NCI-H2171 treated with DMSO at 0.1 percent for 48 hours (cell line): ENCODE measurements around the gene TNFRSF1A.
A peak's percentile ranks its signal among the peaks of the same experiment; 100 is the strongest.

Experiments used
- DNase-seq: peaks from one replicate; lab custom pipeline; 2025; lab: John Stamatoyannopoulos, UW

The TNFRSF1A gene

DNA sequence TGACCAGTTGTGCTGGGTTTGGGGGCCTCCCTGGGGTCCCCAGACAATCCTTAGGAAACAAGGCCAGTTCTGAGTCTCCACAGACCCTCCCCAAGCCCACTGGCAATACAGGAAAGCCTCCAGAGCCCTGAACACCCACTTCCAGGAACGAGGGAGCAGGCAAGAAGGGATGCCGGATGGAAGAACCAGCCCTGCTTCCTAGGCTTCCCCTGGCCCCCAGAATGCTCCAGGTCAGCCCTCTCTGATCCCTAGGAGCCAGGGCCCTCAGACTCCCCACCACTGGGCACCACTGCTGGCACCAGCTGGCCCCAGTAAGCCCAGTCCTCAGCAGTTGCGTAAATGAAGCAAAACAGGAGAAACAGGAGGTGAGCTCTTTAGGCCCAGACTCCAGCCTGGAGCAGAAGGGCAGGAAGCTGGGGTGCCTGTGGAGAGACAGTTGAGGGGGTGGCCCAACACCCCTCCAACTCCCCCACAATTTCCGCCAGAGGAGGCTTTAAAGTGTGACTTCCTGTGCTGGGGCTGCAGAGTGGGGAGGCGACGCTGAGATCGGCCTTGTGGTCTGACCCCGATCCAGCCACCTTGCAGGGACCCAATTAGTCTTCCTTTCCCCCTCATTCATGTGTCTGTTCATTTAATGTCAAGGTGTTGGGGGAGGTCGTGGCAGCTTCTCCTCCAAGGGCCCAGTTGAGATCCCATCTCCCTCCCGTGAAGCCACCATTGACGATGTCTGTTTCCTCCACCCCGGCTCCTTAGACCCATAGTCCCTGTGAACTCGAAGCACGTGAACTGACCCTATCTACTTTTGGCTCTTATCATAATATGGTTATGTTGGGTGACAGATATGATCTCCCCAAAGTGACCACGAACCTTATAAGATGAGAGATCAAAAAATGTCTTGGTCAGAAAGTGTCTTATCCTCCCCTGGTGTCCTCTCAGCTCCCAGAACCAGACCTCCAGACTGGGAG, 4.7 kb downstream of the TNFRSF1A start:
- no peak for DNase-seq

DNA sequence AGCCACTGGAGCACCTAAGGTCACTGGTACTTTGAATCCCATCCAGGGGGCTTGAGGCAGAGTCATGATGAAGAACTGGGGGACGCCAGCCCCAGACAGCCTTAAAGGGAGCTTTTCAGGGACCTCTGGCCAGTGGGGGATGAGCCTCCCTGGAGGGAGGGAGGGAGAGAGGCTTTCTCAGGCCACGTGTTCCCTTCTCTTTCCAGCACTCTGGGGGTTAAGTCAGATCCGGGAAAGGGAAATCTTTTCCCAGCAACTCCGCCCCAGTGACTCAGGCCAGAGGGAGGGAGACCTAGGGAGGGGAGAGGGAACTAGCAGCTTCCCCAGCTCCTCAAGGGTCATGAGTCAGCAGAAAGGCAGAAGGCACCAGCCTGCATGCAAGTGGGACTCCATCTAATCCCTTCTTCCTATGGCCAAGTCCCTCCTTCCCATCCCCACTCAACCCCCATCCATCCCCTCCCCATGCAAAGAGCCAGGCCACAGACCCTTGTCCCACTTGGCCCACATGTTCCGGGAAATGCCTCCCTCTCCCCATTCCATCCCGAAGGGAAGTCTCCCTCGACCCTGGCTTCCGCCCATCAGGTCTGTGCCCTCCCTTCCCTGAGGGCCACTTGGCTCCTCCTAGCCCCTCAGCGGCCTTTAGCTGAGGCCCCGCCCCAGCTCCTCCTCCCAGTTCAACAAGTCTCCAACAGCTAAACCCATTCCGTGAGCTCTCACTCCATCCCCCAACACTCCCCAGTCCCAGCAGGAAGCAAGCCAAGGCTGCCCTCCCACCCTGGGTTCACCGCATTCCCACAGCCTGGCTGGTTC, 5.6 kb downstream of the TNFRSF1A start:
- peak; percentile 90 for DNase-seq

GRCh38 chr12:6335451-6336078, 6.3 kb downstream of the TNFRSF1A start:
- no peak for DNase-seq

DNA sequence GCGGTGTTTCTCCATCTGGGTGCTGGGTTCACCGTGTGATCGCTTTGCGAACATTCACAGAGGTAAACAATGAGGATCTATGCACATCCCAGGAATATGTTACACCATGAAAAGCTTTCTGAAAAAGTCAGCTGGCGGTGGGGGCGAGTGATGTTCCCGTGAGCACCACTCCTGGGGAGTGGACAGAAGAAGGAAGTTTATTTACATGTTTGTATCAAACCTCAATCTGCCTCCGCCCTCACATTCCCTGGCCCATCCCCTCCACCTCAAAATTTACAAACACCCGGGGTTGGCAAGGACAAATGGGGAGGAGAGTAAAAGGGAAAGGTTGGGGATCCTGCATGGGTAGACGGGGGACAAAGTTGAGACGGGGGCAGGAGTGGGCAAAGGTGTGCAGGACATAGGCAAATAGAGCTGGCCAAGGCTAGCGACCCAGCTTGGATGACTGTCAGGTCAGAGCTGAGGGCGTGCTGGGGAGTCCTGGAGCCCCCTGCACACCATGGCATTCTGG, 6.9 kb downstream of the TNFRSF1A start:
- no peak for DNase-seq

- DNase-seq = no peak
These were observed 7.5 kb downstream of the TNFRSF1A start for GRCh38 chr12:6334359-6334758.

DNA sequence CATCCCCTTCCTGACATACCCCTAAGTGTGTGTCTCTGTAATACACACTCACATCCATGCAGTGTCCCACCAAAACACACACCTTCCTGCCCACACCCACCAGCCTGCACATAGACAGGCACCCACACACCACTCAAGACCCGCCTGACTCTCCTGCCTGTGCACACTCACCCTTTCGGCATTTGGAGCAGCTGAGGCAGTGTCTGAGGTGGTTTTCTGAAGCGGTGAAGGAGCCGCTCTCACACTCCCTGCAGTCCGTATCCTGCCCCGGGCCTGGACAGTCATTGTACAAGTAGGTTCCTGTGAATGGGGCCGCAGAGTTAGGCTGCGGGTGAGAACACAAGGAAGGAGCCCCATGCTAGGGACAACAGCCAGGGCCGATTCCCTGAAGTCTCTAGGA, 8.3 kb downstream of the TNFRSF1A start:
- DNase-seq = no peak

- DNase-seq = no peak
These were observed 8.8 kb downstream of the TNFRSF1A start for GRCh38 chr12:6333029-6333428.

GRCh38 chr12:6332459-6332858, 9.4 kb downstream of the TNFRSF1A start:
- no peak for DNase-seq

DNA sequence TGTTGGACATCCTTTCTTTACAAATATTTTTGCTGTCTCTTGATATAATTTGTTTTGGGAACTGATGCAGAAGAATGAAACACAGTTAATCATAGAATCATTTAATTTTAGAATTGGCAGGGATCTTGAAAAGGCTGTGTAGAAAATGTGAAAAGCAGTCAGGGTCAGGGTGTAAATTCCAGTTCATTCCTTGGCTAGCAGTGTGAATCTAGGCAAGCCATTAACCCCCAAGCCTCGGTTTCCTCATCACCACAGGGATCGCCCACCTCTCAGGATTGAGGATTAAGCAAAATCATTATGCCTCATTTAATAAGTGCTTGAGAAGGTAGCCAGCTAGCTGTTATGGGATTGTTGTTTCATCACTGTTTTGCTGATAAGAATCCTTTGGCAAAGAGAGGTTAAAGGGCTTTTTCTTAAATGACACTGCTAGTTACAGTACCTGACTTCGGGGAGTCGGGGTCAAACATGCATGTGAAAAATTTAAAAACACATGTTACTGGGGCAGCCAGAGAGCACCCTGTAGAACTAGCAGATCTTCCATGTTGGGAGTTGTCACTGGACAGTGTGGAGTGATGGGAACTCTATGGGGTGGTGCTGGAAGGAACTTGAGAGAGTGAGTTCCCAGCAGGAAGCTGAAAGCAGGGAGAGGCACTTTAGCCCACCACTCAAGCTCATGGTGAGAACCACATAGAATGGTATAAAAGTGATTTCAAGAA, 10.7 kb downstream of the TNFRSF1A start:
- DNase-seq = no peak

DNA sequence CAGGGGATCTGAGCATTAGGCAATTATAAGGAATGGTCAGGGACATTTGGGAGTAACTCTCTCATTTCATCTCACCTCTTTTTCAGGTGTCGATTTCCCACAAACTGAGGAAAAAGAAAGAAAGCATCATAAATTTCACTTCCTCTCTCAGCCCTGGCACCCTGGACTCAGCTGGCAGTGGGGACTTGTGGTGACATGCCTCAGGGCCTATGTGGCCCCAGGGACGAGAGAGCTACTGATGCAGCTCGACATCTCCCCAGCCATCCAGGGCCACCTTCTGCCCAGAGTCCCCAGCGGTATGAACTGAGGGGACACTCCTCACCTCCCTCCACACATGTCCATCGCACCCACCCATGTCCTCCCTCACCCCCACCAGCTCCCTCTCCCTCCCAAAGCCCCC, 11.7 kb downstream of the TNFRSF1A start:
- DNase-seq = no peak

DNA sequence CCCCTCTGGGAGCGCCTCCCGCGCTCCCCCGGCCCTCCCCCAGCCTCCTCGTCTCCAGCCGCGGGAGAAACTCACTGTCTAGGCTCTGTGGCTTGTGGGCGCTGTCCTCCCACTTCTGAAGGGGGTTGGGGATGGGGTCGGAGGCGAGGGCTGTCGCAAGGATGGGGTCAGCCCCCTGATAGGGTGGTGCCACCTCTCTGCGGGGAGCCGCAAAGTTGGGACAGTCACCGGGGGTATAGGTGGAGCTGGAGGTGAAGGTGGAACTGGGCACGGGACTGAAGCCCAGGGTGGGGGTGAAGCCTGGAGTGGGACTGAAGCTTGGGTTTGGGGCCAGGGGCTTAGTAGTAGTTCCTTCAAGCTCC, 12.2 kb downstream of the TNFRSF1A start:
- no peak for DNase-seq

- DNase-seq = no peak
These were observed 12.8 kb downstream of the TNFRSF1A start for GRCh38 chr12:6328945-6329702.

GRCh38 chr12:6328045-6328779, 13.7 kb downstream of the TNFRSF1A start:
- DNase-seq = no peak

DNA sequence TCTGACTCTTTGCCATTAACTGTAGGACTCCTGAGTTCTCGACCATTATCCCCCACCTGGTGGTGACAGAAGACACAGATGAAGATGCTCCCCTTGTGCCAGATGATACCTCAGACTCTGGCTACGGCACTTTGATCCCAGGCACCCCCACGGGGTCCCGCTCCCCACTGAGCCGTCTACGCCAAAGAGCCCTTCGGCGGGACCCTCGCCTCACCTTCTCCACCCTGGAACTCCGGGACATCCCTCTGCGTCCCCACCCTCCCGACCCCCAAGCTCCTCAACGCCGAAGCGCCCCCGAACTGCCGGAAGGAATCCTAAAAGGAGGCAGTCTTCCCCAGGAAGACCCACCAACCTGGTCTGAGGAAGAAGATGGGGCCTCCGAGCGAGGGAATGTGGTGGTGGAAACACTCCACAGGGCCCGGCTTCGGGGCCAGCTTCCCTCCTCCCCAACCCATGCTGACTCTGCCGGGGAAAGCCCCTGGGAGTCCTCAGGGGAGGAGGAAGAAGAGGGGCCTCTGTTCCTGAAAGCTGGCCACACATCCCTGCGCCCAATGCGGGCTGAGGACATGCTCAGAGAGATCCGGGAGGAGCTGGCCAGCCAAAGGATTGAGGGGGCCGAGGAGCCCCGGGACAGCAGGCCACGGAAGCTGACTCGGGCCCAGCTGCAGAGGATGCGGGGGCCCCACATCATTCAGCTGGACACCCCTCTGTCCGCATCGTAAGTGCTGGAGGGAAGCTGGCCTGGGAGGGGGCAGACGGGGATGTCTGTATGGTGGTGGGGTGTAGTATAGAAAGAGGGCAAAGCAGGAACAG, 14.4 kb downstream of the TNFRSF1A start:
- no peak for DNase-seq

DNA sequence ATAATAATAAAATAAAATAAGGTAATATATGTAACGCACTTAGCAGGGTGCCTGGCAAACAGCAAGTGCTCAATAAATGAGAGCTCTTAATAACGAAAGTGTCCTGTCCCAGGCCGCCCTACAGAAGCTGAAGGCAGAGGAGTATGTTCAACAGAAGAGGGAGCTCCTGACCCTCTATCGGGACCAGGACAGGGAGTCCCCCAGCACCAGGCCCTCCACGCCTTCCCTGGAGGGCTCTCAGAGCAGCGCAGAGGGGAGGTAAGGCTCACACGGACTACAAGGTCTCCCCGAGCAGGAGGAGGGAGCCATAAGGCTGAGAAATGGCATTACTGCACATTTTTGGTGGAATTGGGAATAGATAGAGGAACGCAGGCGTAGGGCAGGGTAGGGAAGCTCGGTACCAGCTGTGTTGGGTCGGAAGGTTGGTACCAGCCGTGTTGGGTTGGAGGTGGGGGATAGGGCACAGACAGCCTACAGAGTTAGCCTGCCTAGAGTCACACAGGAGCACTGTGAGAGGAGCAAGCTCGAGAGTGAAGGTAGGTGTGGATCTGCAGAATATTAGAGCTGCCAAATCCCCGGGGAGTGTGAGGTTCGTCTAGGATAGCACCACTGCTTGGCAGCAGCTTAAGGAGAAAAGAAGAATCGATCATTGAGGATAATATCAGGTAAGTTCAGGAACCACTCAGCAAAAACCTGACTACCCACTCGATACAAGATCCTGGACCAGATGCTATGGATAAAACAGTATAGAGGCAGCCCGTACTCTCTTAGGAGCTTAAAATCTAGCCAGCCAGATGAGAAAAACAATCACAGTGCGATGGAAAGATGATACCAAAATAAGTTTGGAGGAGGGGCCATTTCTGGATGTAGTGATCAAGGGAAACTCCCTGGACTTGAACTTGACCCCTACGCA, 15.3 kb downstream of the TNFRSF1A start:
- peak; percentile 24 for DNase-seq

DNA sequence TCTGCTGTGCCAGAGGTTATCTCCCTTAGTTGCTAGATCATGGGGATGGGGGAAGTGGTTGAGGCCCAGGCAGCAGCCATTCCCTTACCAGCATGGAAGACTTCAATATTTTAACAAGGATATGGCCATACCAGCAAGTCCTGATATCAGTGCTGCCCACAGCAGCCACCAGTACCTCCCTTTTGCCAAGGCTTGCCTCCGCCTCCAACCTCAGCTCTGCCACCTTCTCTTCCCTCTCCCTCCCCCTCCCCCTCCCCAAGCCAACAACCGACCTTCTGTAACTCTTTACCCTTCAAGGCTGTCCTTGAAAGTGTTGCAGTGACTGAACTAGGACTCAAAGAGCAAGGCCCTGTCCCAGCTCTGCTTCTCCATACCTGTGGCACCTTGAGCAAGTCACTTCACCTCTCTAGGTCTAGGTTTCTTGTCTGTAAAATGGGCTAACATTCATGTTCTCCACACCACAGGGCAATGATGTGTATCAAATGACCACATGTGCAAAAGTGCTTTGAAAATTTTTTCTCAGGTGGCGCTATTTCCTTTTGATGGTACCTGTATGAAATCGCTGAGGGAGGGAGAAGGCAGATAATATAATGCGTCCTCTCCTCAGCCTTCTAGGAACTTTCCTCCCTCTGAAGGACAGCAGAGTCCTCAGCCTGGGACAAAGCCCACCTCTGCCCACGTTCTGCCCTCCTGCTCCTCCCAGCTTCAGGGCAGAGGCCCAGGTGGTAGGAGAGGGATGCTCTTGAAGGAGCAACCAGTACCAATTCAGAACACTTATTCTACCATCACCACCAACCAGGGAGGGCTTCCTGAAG, 16.7 kb downstream of the TNFRSF1A start:
- no peak for DNase-seq

GRCh38 chr12:6323995-6324711, 17.7 kb downstream of the TNFRSF1A start:
- DNase-seq = no peak
